ENCODE data around the gene MAP3K12.
A peak's percentile ranks its signal among the peaks of the same experiment; 100 is the strongest.
"Not testable (repeated sequence)": the region's sequence is repeated elsewhere in the genome, so short reads cannot be mapped to it uniquely, and the experiment has no call there.

The MAP3K12 gene

GRCh38 chr12:53443955-53444354, 55.3 kb downstream of the MAP3K12 start:
- Histone ChIP-seq H3K27me3 (ENCODE audit: low read depth) (no peaks in the 10 kb centered on the region), H3K36me3 (replicated peaks) (peaks cover 44% of the 10 kb centered on the region), H3K4me1 (peaks cover 19% of the 10 kb centered on the region), H3K9me3 (no peaks in the 10 kb centered on the region), H3K4me3 (no peak overlapping the region)
- DNase-seq (ENCODE audit: low spot score in 2 of 2), result peak; percentile 31 to 34
- in situ Hi-C loops (cut with MboI; ENCODE audit: low sequenced_read_pairs), result no loop called here

DNA sequence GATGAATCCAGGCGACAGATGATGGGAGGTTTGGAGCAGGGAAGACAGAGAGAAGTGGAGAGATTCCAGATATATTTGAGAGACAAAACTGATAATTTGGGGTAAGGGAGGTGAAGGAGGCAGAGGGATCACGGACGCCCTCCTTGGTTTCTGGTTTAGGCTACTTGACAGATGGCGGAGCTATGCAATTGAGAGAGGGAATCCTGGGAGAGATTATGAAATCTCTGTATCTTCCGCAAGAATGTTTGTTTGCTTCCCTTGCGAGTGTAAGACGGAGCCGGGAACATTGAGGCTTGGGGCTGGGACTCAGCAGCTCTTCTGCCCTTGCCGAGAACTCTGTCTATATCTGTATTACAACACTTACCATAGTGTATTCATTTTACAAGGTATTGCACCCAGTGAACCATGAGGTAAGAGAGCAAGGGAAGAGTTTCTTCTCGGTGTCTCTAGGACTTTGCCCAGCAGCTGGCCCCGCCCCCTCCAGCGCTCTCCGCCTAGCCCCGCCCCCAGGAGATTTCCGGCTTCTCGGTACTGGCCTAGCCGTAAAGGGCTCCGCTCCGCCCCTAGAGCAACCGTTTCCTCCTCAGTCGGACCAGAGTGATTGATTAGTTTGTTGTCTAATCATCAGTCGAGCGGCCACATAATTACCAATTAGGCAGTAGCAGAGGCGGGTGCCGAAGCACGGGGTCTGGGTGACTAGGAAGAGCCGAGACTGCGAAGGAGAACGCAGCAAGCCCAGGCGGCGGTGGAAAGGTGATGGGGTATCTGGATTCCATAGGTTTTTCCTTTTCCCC, 58.0 kb downstream of the MAP3K12 start, which contains the start of gene PRR13:
Gene PRR13 (plus strand): TSS at position 695 of the 794 bp plus-strand sequence. CDS start 981 bp downstream, outside the sequence.
- H3K9me3 ChIP-seq, result no peaks in the 10 kb centered on the region

DNA sequence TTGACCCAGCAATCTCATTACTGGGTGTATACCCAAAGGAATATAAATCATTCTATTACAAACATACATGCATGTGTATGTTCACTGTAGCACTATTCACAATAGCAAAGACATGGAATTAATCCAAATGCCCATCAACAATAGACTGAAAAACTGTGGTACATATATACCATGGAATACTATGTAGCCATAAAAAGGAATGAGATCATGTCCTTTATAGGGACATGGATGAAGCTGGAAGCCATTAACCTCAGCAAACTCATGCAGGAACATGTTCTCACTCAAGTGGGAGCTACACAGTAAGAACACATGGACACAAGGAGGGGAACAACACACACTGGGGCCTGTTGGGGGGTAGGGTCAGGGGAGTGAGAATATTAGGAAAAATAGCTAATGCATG, 59.7 kb downstream of the MAP3K12 start:
- Histone ChIP-seq H3K4me1 (peaks cover 18% of the 10 kb centered on the region), H3K36me3 (replicated peaks) (peaks cover 14% of the 10 kb centered on the region)
- H3K4me3 ChIP-seq; DNase-seq (ENCODE audit: low spot score in 2 of 2); H3K27me3 ChIP-seq (ENCODE audit: low read depth); H3K9me3 ChIP-seq; in situ Hi-C loops (cut with MboI; ENCODE audit: low sequenced_read_pairs): not testable (repeated sequence)

More for the DNA sequence above, 58.0 kb downstream of the MAP3K12 start, which contains the start of gene PRR13:
- in situ Hi-C loops (cut with MboI; ENCODE audit: low sequenced_read_pairs), result no loop called here
- H3K4me3 ChIP-seq, result peak within 1 kb of the TSS; percentile 52
- H3K27me3 ChIP-seq (ENCODE audit: low read depth), result no peaks in the 10 kb centered on the region
- peaks cover 19% of the 10 kb centered on the region for H3K4me1 ChIP-seq
- peaks cover 31% of the 10 kb centered on the region for H3K36me3 ChIP-seq (replicated peaks)
- peak; percentile 99 to 100 for DNase-seq (ENCODE audit: low spot score in 2 of 2)

DNA sequence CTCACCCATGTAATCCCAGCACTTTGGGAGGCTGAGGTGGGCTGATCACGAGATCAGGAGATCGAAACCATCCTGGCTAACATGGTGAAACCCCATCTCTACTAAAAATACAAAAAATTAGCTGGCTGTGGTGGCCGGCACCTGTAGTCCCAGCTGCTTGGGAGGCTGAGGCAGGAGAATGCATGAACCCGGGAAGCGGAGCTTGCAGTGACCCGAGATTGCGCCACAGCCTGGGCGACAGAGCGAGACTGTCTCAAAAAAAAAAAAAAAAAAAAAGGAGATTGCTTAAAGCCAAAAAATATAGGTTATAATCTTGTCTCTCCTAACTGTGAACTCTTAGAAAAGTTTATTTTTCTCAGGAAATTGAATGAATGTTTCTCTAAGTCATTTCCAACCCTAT, 63.9 kb downstream of the MAP3K12 start:
- H3K27me3 ChIP-seq (ENCODE audit: low read depth); H3K36me3 ChIP-seq (replicated peaks); H3K4me1 ChIP-seq; H3K4me3 ChIP-seq; H3K9me3 ChIP-seq; DNase-seq (ENCODE audit: low spot score in 2 of 2); in situ Hi-C loops (cut with MboI; ENCODE audit: low sequenced_read_pairs): not testable (repeated sequence)

DNA sequence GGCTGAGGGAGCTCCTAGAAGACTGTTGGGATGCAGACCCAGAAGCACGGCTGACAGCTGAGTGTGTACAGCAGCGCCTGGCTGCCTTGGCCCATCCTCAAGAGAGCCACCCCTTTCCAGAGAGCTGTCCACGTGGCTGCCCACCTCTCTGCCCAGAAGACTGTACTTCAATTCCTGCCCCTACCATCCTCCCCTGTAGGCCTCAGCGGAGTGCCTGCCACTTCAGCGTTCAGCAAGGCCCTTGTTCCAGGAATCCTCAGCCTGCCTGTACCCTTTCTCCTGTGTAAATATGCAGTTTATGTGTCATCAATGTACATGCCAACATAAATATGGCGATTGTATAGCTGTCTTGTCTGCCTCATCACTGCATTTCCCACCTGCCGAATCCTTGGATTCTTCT, 68.1 kb downstream of the MAP3K12 start:
- no peaks in the 10 kb centered on the region for H3K36me3 ChIP-seq (replicated peaks)
- in situ Hi-C loops (cut with MboI; ENCODE audit: low sequenced_read_pairs), result no loop called here
- no peak for DNase-seq (ENCODE audit: low spot score in 2 of 2)

DNA sequence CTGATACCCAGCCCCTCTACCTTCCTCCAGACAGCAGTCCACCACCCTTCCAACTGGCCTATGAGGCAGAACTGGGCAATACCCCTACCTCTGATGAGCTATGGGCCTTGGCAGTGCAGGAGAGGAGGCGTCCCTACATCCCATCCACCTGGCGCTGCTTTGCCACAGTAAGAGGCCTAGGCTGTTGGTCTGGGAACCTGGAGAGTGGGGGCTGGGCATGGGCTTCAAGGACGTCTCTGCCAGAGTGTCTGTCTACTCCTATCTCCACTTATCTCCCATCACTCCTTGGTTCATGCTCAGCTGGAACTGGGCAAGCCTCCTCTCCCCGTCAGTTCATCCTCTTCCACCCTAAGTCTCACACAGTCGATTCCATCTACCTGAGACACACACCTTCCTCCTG, 69.1 kb downstream of the MAP3K12 start:
- Histone ChIP-seq H3K4me1 (no peaks in the 10 kb centered on the region; the same call in 1 of the 2 replicates), H3K27me3 (ENCODE audit: low read depth) (no peaks in the 10 kb centered on the region), H3K9me3 (no peaks in the 10 kb centered on the region), H3K36me3 (replicated peaks) (no peaks in the 10 kb centered on the region), H3K4me3 (no peak overlapping the region)
- in situ Hi-C loops (cut with MboI; ENCODE audit: low sequenced_read_pairs), result no loop called here
- no peak for DNase-seq (ENCODE audit: low spot score in 2 of 2)

More for the DNA sequence above, 68.1 kb downstream of the MAP3K12 start:
- Histone ChIP-seq H3K27me3 (ENCODE audit: low read depth) (no peaks in the 10 kb centered on the region), H3K4me3 (no peak overlapping the region), H3K4me1 (no peaks in the 10 kb centered on the region; the same call in 1 of the 2 replicates), H3K9me3 (no peaks in the 10 kb centered on the region)

All from HAP-1 (cell line).